ENCODE results near the gene FKBP5.

The FKBP5 gene

DNA sequence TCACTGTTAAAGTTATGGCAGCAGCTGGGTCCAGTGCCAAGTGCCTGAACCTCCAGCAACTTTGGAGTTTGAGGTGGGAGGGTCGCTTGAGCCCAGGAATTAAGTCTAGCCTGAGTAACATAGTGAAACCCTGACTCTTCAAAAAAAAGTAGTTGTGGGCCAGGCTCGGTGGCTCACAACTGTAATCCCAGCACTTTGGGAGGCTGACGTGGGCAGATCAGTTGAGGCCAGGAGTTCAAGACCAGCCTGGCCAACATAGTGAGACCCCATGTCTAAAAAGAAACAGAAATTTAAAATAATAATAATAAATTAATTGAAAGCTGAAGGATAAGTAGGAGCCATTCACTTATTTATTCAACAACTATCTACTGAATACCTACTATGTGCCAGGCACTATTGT, 33.8 kb downstream of the FKBP5 start:
- DNase-seq = no peak

DNA sequence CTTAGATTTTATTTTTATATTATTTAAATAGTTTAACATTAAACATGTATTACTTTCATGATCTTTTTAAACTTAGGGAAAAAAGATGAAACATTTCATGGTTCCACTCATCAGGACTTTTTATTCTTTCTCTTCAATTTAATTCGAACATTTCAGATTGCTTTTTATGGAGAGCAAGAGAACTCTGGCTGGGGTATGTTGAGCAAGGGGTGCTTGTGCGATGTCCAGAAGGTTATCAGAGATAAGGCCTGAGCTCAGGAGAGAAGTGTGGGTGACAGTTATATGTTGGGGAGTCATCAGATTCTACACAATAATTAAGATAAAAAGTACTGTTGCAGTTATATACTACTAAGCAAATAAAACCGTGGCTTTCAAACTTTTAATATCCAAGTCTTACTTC, 37.5 kb downstream of the FKBP5 start:
- DNase-seq = no peak

DNA sequence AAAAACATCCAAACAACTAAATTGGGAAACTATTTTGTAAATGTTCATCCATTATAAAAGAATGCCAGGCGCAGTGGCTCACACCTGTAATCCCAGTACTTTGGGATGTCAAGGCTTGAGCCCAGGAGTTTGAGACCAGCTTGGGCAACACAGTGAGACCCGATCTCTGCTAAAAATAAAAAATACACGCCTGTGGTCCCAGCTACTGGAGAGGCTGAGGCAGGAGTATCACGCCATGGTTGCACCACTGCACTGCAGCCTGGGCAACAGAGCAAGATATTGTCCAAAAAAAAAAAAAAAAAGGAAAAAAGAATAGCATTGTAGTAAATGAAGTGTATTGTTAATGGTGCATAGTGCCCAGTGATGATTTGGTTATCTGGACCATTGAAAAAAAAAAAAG, 38.7 kb downstream of the FKBP5 start:
- DNase-seq = no peak

DNA sequence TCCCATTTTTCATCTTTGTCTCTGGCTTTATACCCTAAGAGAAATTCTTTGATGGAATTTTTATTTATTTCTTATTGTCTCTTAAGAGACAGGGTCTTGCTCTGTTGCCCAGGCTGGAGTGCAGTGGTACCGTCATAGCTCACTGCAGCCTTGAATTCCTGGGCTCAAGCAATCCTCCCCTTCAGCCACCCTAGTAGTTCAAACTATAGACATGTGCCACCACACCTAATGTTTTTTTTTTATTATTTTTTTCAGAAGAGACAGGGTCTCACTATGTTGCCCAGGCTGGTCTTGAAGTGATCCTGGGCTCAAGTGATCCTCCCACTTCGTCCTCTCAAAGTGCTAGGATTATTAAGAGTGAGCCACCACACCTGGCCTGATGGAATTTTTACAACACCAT, 40.5 kb downstream of the FKBP5 start:
- DNase-seq = no peak

DNA sequence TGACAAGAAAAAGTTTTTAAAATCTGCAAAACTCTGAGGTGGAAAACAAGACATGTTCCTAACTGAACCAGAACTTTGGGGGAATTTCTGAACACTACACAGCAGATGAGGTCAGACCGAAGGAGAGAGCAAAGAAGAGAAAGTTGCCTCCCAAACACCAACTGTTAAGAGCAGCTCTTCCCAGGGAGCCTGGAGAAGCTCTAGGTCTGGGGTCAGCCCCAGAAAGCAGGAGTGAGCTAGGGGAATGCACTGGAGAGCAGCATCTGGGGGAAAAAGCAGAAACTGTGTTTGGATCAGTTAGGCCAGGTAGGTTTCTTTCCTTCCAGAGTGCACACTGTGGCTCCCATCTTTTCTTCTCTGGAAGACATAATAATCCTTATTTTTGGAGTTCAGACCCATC, 41.3 kb downstream of the FKBP5 start:
- DNase-seq = no peak

DNA sequence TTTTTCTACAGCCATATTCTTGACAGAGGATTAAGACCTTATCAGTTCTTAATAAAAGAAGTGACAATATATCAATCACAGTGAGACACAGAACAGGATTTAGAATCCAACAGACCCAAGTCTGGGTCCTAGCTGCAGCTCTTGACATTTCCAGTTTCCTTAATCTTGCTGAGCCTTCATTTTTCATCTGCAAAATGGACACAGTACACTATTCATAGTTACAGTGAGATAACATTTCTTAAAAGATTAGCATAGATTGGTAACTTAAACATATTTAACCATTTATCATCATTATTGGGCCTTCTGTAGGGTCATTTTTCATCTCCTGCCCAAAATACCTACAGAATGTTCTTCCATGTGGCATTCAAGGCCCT, 45.6 kb downstream of the FKBP5 start:
- DNase-seq = no peak

DNA sequence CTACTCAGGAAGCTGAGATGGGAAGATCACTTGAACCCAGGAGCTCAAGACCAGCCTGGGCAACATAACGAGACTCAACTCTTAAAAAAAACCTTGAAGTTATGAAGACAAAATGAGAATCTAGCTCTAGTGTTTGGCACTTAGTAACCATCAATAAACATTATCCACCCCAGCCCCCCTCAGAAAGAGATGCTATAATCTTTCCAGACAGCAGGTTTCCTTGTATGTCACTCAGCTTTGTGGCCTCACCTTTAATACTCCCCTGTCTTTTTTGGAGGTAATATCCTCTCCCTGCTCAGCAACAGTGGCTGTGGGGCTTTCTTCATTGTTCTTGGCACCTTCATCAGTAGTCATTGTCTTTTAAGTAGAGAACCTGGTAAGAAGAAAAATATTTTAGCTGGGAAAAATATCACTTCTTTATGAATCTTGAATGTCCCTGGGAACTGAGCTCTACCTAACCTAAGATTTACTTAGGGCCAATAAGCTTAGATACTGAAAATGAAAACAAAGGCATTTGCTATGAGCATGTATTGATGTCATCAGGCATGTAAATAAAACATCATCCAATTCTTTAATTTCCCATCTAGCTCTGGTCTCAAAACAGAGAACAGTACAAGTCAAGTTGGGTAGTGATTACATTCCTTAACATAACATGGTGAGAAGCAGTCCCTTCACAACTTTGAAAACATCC, 46.1 kb downstream of the FKBP5 start:
- DNase-seq = no peak

DNA sequence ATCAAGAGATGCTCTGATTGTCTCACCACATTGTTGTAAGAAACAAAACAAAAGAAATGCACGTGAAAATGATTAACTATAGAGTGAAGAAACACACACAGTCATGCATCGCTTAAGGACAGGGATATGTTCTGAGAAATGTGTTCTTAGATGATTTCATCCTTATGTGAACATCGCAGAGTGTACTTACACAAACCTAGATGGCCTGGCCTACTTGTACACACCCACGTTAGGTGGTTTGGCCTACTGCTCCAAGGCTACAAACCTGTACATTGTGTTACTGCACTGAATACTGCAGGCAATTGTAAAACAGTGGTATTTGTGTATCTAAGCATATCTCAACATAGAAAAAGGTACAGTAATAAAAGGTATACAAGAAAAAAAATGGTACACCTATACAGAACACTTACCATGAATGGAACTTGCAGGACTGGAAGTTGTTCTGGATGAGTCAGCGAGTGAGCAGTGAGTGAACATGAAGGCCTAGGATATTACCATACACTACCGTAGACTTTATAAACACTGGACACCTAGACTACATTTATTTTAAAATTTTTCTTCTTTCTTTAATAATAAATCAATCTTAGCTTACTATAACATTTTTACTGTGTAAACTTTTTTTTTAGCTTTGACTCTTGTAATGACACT, 48.6 kb downstream of the FKBP5 start:
- DNase-seq = no peak

DNA sequence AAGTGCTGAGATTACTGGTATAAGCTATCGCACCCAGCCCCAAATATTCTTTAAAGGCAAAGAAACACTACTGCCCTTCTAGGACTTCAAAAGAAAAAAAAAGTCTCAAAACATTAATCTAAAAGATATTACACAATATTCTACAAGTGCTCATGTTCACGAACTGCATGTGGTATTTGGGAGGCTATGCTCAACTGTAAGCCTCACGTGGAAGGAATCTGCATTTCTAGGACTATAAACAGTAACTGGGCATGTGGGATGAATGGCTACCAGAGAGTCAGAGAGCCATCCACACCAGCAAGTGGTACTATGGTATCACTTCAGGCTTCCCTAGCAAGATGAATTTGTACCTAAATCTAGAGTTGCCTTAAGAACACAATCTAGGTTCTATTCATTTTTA, 50.0 kb downstream of the FKBP5 start:
- DNase-seq = no peak

DNA sequence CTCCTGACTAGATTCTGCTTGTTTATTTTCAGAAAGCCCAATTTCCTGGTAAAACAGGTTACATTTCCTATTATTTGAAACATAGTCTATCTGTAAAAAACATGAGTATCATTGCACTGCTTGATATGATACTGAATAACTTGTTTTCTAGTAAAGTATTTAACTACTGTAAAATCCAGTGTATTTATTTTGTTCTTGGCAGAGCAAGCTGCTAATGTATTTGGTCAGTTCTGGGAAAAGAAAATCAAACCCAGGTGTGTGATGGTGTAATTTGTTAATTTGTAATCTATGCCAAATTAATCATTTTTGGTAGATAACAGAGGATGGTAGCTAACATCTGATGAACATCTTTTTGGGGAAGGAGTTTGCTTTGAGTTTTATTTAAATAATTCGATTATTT, 50.8 kb downstream of the FKBP5 start:
- DNase-seq = no peak

DNA sequence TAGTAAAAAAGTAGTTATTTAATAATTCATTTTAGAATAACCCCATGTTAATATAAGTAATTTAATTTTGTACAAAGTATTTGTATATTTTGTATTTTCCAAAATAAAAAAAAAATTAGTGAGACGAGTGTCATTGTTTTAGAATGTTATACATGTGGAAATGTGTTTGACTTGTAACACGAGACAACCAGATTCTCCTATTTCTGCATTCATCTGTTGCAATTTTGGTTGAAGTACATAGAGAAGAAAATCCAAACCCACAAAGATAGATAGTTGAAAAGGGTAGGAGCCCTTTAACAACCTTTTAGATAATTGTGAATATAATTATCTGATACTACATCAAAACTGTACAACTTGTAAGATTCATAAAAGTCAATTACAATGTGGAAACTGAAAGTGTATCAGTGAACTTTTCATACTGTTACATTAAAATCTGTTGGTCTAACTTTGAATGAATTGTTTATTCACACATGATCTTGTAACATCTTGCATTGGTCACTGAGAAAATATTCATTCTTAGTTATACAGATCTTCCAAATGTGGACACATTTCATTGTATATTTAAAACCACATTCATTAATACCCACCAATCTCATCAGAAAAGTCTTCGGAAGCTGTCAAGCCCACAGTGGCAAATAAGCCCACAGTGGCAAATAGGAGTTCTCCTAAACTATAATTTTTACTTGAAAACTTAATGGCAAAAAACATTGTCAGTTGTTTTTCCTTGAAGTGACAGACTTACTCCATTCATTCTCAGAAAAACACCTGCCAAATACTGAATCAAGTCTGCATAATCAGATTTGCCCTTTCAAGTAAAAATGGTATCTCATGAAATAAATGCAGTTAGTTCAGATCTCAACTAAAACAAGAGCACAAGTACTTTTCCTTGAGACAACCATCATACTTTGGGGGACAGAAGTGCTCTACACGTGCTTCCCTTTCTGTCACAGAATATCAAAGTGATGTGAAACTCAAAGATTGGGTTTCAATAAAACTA, 52.8 kb downstream of the FKBP5 start:
- no peak for DNase-seq

DNA sequence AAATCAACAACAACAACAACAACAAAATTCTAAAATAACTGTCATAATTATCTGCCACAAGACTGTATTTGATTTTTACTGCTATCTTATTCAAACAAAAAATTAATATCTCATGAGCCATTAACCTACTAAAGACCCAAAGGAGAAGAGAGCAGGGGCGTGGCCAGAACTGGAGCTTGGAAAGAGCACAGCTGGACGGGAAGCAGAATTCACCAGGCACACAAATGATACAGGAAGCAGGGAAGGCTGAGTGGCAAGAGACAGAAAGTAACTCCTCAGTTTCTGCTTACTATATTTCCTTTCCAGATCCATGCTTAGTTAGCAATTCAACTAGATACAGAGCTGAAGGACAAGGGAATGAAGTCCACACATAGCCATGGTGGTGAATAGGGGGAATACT, 54.4 kb downstream of the FKBP5 start:
- DNase-seq = no peak

DNA sequence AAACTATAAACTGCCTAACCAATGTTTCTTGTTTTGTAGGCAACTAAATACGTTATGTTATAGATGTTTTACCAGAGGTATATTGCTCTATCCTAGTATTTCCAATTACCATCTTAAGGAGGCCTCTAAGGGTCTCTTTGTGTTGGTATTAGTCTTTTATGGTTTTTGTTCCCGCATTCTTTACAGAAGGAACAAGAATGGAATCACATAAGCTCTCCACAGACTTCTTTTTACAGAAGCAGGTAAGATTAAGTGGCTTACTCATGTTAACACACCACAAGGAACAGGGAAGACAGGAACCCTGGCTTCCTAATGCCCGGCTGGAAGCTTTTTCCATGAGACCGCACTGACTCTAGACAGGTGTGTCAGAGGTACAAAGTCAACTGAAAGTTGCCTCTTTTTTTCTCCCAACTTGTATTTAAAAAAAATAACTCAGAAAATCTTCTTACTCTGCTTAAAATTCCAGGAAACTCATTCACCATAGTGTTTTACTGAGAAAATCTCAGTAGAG, 55.1 kb downstream of the FKBP5 start:
- no peak for DNase-seq

DNA sequence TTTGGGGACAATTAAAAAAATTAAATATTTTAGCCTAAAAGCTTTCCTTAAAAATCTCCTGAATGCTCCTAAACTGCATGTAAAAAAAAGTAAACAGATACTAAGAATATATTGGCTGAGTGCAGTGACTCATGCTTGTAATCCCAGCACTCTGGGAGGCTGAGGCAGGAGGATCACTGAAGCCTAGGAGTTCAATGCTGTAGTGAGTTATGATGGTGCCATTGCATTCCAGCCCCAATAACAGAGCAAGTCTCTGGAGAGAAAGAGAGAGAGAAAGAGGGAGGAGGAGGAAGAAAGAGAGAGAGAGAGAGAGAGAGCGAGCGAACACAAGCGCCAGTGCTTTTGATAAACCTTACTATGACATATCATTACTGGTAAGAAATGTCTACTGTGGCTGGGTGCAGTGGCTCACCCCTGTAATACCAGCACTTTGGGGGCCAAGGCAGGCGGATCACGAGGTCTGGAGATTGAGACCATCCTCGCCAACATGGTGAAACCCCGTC, 58.8 kb downstream of the FKBP5 start:
- DNase-seq = no peak

DNA sequence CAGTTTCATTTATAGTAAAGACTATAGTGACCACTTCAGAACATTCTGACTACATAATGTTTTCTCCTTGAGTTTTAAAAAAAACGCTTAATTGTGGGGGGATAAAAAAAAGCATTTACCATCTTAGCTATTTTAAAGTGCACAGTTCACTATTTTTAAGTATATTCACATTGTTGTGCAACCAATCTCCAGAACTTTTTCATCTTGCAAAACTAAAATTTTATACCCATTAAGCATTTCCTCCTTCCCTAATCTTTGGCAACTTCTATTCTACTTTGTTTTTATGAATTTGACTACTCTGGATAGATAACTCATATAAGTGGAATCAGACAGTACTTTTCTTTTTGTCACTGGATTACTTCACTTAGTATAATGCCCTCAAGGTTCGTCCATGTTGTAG, 62.3 kb downstream of the FKBP5 start:
- no peak for DNase-seq

DNA sequence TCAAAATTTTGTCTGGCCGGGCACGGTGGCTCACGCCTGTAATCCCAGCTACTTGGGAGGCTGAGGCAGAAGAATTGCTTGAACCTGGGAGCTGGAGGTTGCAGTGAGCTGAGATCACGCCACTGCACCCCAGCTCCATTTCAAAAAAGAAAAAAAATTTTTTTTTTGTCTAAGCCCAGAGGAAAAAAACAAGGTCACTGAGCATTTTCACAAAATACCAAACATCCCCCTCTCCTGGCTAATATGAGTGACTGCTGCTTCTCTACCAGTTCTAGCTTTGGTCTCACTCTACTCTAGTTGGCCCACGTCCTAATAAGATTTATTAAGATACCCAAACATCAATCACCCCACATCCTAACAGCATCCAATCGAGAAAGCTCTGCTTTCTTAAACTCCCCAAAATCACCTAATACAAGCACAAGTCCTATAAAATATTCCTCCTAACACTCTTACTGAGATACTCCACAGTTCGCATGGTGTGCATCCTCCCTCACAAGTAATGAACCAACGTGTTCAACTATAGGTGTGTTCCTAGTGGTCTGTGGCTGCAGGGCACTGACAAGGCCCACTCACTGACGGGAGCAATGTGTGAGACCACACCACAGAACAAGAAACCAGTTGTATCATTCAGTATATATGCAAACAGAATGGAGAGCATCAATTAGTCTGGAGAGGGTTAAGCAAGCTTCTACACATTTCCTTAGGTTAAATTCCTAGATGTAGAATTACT, 64.2 kb downstream of the FKBP5 start:
- no peak for DNase-seq

DNA sequence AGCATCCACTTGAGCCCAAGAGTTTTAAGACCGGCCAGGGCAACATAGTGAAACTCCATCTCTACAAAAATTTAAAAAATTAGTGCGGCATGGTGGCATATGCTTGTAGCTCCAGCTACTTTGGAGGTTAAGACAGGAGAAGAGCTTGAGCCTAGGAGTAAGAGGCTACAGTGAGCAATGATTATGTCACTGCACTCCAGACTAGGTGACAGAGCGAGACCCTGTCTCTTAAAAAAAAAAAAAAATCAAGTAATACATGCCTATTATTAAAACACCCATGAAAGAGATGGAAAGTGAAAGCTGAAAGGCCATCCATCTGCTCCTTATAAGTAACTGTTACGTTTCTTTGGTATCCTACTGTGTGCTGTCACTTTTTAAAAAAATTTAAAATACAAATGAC, 66.4 kb downstream of the FKBP5 start:
- DNase-seq = no peak

DNA sequence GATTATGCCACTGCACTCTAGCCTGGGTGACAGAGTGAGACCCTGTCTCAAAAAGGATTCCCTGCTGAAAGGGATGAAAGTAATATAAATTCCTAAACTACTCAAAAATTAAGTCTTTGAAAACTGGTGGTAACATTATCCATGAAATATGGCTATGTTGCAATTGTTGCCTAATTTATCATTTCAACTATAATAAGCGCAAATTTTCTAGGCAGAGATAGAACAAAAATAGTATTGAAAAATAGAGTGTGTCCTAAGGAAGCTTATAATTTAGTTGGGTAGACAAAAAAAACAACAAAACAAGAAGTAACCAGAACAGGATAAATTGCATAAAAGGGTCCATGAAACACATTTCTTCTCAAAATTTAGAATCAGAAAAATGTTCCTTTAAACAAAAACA, 68.0 kb downstream of the FKBP5 start:
- no peak for DNase-seq

DNA sequence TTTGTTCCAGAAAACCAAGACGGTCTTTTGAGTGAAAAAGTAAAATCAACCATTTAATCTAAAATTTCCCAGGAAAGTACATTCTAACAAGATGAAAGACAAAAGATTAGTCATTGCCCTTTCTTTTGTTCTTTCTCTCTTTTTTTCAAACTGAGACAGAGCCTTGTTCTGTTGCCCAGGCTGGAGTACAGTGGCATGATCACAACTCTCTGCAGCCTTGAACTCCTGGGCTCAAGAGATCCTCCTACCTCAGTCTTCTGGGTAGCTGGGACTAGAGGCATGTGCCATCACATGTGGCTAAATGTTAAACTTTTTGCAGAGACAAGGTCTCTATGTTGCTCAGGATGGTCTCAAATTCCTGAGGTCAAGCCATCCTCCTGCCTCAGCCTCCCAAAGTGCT, 75.0 kb downstream of the FKBP5 start:
- no peak for DNase-seq

DNA sequence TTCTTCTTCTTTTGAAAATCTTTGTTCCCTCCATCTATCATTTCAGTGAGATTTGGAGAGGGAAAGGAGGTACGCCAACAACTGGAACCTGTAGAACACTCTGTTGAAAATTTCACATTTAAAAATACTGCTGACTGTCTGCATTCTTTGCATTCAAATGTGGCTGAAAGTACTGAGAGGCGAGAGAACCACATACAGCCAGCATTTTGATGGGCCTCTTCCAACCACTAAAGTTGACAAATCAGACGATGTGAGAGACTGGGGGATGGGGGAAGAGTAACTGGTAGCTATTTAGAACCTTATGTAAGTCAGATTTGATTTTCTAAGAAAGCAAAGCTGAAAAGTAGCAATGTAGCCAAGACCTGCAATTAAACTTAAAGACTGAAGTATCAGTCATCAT, 77.5 kb downstream of the FKBP5 start:
- DNase-seq = no peak

DNA sequence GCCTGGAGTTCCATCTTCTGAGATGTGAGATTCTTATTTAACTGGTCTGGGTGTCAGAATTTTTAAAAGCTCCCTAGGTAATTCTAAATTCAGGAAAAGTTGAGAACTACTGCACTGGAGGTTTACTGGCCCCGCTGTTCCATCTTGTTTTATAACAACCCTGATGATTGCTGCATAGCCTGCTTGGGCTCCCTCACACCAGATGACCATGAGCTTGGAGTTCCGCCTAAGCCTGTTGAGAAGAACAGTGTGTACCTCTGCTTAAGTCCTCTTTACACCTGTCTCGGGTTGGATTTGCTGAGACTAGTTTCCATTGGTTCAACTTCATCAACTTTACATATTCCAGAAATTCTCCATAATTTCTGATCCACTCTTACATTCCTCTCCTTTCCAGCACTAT, 77.9 kb downstream of the FKBP5 start:
- DNase-seq = no peak

DNA sequence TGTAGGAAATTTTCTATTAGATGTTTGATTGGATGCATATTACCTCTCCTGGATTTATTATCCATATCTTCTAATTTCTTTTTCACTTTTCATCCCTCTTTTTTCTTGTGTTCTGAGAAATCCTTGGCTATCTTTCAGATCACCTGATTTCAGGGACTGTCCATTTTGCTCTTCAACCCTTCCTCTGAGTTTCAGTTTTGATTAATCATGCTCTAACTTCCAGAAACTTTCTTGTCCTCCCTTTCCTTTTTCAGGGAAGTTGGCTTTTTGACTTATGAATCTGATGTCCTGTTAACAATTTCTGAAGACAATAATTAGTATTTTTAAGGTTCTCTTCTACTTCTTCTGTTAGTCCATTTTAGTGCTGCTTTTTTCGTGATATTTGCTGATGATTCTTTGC, 79.1 kb downstream of the FKBP5 start:
- no peak for DNase-seq

Data from NCI-H1694 treated with DMSO at 0.1 percent for 48 hours (cell line).